ENCODE results near the gene SURF4. TPM values are rescaled to one million over a fixed set of nuclear protein-coding genes. Genes with fewer than 3 reads are reported as not detected.
"Not testable (repeated sequence)": the region's sequence is repeated elsewhere in the genome, so short reads cannot be mapped to it uniquely, and the experiment has no call there.

SURF4 gene
- polyA plus RNA-seq, 4 donors = 161 to 180 (median 171) TPM

DNA sequence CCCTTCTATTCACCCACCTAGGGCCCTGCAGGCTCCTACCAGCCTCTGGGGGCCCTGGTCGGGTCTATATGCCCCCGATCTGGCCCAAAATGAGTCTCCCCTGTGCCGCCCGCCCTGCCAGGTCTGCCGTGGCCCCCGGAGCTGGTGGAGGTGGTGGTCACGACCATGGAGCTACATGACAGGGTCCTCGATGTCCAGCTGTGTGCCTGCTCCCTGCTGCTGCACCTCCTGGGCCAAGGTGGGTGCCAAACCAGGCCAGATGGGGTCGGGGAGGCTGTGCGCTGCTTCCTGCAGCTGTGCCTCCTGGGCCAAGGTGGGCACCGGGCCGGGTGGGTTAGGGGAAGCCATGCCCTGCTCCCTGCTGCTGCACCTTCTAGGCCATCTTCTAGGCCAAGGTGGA lies 24.4 kb upstream of the SURF4 start:
- no peak for DNase-seq (ENCODE audit: low read depth in 4 of 4, low spot score in 2 of 4)

DNA sequence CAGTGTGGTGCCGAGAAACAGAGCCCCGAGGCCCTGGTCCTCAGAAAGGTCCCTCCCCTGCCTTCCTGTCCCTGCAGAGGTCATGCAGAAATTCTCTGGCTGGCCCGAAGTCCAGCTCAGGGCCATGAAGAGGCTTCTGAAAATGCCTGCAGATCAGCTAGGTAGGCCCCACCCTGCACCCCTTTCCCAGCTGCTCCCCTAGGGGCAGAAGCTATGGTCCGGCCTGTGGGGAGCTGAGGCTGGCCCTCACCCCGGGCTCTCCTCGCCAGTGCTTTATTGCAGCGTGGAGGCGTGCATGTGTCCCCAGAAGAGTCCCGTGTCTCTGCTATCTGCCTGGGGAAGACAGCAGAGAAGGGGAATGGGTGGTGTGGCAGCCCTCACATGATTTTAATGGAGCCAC lies 22.0 kb upstream of the SURF4 start:
- no peak for DNase-seq (ENCODE audit: low read depth in 4 of 4, low spot score in 2 of 4)

- DNase-seq (ENCODE audit: low read depth in 4 of 4, low spot score in 2 of 4) = no peak
Observed at GRCh38 chr9:133397370-133397769, 21.5 kb upstream of the SURF4 start.

- DNase-seq (ENCODE audit: low read depth in 4 of 4, low spot score in 2 of 4) = no peak
Observed at GRCh38 chr9:133396952-133397351, 21.1 kb upstream of the SURF4 start.

DNA sequence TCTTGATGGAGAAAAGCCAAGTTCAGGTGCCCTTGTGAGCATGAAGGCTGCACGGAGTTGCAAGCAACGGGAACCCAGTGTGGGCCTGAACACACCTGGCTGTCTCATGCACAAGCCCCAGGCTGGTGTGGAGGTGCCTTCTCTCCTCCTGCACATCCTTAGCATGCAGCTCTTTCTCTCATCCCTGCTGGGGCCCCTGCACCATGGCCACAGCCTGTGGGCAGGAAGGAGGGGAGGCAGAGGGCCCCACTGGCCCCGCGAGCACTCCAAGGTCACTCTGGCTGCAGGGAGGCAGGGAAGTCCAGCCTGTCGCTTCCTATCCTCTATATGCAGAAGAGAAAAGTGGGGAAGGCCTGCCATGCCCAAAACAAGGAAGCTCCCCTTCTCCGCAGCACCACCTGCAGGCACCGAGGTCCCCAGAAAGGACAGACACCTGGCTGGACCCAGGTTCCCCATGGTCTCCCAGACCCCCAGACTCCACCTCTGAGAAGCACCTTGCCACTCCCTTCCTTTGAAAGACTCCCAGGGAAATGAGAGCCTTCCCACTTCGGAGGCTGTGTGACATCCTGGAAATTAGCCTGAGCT lies 18.9 kb upstream of the SURF4 start:
- no peak for DNase-seq (ENCODE audit: low read depth in 4 of 4, low spot score in 2 of 4)

GRCh38 chr9:133393399-133393798 lies 17.5 kb upstream of the SURF4 start:
- DNase-seq (ENCODE audit: low read depth in 4 of 4, low spot score in 2 of 4) = no peak

DNA sequence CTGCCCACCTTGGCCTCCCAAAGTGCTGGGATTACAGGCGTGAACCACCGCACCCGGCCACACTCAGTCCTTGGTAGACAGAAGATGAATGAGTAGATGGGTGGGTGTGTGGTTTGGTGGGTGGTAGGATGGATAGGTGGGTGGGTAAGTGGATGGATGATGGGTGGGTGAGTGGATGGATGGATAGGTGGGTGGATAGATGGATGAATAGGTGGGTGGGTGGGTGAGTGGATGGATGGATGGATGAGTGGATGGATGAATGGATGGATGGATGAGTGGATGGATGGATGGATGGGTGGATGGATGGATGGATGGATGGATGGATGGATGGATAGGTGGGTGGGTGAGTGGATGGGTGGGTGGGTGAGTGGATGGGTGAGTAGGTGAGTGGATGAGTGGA lies 16.4 kb upstream of the SURF4 start:
- DNase-seq (ENCODE audit: low read depth in 4 of 4, low spot score in 2 of 4) = not testable (repeated sequence)

DNA sequence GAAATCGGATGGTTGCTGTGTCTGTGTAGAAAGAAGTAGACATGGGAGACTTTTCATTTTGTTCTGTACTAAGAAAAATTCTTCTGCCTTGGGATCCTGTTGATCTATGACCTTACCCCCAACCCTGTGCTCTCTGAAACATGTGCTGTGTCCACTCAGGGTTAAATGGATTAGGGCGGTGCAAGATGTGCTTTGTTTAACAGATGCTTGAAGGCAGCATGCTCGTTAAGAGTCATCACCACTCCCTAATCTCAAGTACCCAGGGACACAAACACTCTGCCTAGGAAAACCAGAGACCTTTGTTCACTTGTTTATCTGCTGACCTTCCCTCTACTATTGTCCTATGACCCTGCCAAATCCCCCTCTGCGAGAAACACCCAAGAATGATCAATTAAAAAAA lies 15.6 kb upstream of the SURF4 start:
- DNase-seq (ENCODE audit: low read depth in 4 of 4, low spot score in 2 of 4) = not testable (repeated sequence)

DNA sequence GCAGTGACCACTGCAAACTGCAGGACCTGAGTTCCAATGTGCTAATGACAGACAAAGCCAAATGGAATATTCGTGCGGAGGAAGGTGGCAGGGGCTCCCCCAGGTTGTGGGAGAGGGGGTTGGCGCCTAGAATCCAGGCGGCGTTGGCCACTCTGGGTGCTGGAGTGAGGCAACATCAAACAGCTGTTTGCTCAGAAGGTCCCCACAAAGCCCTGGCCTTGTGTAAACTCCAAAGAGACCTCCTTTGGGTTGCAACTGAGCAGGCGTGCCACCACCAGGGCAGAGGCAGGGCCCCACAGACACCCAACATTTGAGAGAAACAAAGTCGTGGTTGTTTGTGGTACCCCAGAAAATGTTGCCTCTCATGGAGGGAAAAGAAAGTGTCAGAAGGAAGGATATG lies 14.9 kb upstream of the SURF4 start:
- DNase-seq (ENCODE audit: low read depth in 4 of 4, low spot score in 2 of 4) = no peak

GRCh38 chr9:133389562-133389961 lies 13.7 kb upstream of the SURF4 start:
- DNase-seq (ENCODE audit: low read depth in 4 of 4, low spot score in 2 of 4) = no peak

DNA sequence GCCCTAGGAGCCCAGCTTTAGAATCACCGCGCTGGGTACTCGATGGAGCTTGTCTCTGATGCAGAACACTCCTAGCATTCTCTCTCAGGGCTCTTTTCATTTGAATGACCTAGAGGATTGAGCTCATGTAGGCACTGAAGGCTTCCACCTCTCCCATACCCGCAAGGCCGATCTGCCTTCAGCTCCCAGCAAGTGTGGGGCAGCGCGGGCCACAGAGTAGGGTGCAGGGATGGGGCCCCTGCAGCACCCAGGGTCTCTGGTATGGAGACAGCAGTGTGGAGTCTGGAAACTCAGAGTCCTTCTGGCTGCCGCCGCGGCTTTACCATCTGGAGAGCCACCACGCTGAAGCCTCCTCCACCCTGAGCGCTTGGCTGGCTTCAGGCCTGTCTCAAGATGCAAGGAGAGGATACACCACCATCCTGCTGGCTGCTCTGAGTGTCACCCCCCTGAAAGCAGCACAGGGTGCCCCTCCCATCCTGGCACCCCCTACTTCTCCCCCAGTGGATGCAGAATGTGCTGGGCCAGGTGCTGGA lies 13.2 kb upstream of the SURF4 start:
- no peak for DNase-seq (ENCODE audit: low read depth in 4 of 4, low spot score in 2 of 4)

- no peak for DNase-seq (ENCODE audit: low read depth in 4 of 4, low spot score in 2 of 4)
Observed at GRCh38 chr9:133387680-133388079, 11.8 kb upstream of the SURF4 start.

- DNase-seq (ENCODE audit: low read depth in 4 of 4, low spot score in 2 of 4) = no peak
Observed at GRCh38 chr9:133386338-133386737, 10.5 kb upstream of the SURF4 start.

DNA sequence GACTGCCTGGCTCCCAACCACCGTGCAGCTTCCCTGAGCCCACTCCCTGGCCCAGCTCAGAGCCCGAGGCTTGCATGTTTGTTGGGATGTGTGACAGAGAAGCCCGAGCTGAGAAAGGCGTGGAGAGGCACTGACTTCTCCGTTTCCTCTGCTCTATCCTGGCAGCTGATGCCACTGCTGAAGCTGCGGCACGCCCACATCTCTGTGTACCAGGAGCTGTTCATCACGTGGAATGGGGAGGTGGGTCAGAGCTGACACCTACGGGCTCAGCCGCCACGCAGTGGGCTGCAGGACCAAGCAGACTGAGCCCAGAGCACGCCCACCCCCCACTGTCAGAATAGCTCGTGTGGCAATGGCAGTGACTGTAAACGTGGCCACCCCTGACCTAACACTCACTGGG lies 9.6 kb upstream of the SURF4 start:
- no peak for DNase-seq (ENCODE audit: low read depth in 4 of 4, low spot score in 2 of 4)

- DNase-seq (ENCODE audit: low read depth in 4 of 4, low spot score in 2 of 4) = no peak
Observed at GRCh38 chr9:133384736-133385321, 9.0 kb upstream of the SURF4 start.

DNA sequence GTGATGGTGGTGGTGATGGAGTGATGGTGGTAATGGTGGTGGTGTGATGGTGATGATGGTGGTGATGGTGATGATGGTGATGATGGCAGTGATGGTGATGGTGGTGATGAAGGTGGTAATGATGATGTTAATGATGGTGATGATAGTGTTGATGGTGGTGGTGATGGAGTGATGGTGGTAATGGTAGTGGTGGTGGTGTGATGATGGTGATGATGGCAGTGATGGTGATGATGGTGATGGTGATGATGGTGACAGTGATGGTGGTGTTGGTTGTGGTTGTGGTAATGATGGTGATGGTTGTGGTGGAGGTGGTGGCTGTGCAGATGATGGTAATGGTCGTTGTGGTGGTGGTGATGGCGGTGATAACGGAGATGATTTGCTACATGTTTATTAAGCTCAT lies 7.6 kb upstream of the SURF4 start:
- no peak for DNase-seq (ENCODE audit: low read depth in 4 of 4, low spot score in 2 of 4)

DNA sequence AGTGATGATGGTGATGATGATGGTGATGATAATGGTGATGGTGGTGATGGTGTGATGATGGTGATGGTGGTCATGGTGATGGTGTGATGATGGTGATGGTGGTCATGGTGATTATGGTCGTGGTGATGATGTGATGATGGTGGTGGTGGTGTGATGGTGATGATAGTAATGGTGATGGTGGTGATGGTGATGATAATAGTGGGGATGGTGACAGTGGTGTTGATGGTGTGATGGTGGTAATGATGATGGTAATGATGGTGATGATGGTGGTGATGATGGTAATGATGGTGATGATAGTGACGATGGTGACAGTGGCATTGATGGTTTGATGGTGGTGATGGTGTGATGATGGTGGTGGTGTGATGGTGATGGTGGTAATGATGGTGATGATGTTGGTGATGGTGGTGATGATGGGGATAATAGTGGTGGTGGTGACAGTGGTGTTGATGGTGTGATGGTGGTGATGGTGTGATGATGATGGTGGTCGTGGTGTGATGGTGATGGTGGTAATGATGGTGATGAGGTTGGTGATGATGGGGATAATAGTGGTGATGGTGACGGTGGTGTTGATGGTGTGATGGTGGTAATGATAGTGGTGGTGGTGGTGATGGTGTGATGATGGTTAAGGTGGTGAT lies 6.8 kb upstream of the SURF4 start:
- no peak for DNase-seq (ENCODE audit: low read depth in 4 of 4, low spot score in 2 of 4)

DNA sequence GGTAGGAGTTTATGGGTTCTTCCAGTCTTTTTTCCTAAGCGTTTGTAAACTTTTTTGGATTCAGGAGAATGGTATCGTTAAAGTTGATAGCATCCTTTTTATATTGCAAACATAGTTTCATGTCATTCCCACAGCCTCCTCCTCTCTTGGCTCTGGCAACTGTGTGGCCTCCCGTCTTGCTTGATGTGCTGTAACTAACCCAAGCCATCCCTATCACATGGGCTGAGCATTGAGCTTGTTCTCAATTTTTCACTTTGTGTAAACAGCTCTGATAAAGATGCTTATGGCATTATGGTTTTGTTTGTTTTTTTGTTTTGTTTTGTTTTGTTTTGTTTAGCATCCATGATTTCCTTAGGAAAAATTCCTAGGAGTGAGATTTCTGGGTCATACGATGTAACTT lies 4.9 kb upstream of the SURF4 start:
- no peak for DNase-seq (ENCODE audit: low read depth in 4 of 4, low spot score in 2 of 4)

DNA sequence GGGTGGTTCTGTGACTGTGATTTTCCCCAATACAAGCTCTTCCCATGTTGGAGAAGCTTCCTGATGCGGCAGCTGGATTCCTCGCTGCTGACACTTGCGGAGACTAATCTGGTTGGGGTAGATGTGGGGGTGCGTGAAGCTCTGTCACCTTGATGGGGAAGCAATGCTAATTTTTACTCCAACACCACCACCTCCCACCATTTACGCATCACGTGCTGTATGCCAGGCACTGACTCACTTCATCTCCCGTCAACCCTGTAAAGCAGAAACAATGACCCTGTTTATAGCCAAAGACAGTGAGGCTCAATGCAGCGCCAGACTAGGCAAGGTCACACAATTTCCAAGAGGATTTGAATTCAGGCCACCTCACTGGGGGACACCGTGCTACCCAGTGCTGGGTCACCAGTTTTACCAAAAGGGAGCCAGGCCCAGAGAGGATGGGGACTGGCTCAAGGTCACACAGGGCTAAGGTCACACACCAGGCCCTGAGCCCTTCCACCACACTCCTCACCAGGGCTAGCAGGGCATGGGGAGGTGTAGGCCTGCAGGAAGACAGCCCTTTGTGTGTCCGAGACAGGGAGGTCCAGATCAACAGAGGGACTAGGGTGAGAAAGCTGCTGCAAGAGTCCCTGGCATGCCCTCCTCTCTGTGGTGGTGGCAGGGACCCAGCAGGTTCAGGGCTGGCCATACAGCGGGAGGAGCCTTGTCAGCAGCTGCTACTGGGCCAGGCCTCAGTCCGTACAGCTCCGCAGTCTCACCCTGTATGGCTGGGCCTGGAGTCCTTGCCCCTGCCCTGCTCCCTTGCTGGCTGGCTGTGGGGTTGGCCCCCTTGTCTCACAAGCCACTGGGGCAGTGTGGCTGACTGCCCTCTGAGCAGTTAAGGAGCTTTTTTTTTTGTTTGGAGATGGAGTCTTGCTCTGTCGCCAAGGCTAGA lies 3.6 kb upstream of the SURF4 start:
- DNase-seq (ENCODE audit: low read depth in 4 of 4, low spot score in 2 of 4) = no peak

GRCh38 chr9:133378408-133378962 lies 2.6 kb upstream of the SURF4 start:
- no peak for DNase-seq (ENCODE audit: low read depth in 4 of 4, low spot score in 2 of 4)

DNA sequence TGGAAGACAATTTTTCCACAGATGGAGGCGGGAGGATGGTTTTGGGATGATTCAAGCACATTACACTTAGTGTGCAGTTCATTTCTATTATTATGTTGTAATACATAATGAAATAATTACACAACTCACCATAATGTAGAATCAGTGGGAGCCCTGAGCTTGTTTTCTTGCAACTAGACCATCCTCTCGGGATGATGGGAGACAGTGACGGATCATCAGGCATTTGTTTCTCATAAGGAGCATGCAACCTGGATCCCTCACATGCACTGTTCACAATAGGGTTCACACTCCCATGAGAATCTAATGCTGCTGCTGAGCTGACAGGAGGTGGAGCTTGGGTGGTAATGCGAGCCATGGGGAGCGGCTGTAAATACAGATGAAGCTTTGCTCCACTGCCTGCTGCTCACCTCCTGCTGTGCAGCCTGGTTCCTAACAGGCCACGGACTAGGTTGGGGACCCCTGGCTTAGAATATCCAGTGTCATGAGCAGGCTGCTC lies 1.9 kb upstream of the SURF4 start:
- DNase-seq (ENCODE audit: low read depth in 4 of 4, low spot score in 2 of 4) = no peak
